Upper lobe of right lung (tissue), 1 donor: ENCODE measurements around the gene CAVIN3. TPM values are rescaled to one million over a fixed set of nuclear protein-coding genes. Genes with fewer than 3 reads are reported as not detected.

Experiments
- ATAC-seq: fragments of 200-7000 bp; cut with Tn5 transposase; one replicate; pipeline ENCODE4 v1.9.1; 2020; ENCODE audit warnings: mild to moderate bottlenecking, moderate library complexity
- DNase-seq: peaks from one replicate; pipeline ENCODE4 v3.0.0-alpha.2; 2020
- H3K27ac ChIP-seq: fragments of 200-600 bp; one replicate; pipeline ENCODE4 v1.8.0; 2022
- H3K27me3 ChIP-seq: fragments of 200-600 bp; one replicate; pipeline ENCODE4 v1.8.0; 2022; ENCODE audit warnings: mild to moderate bottlenecking
- H3K36me3 ChIP-seq: fragments of 200-600 bp; one replicate; pipeline ENCODE4 v1.8.0; 2022
- H3K4me1 ChIP-seq: fragments of 200-600 bp; one replicate; pipeline ENCODE4 v1.8.0; 2022
- H3K4me3 ChIP-seq: fragments of 200-600 bp; one replicate; pipeline ENCODE4 v1.8.0; 2022; ENCODE audit warnings: mild to moderate bottlenecking
- H3K9me3 ChIP-seq: fragments of 200-600 bp; one replicate; pipeline ENCODE4 v1.8.0; 2022
- CTCF ChIP-seq: fragments of 200-600 bp; IDR thresholded peaks from one replicate; pipeline ENCODE4 v1.8.0; 2022; ENCODE audit warnings: antibody characterized with exemption
- intact Hi-C: fragments of 100-400 bp; cut with DNase I; formaldehyde crosslinking; loops from one replicate; pipeline ENCODE4 v1.11.0; 2022
- total RNA-seq: library from RNA; stranded (reverse); fragmentation: NEBNext Ultra II Directional; extraction: Animal tissue kit (Norgen Biotek cat#: 25700); gene quantifications from one replicate; pipeline ENCODE4 v1.2.1, GENCODE V29; 2021
- donor health status: DM: no; HTN: yes; CAD: no; lungs with severe emphysema.

Gene CAVIN3
- total RNA-seq, 1 donor from 2014 or later, result 48.8 TPM

- Histone ChIP-seq H3K27me3 (no peaks in the 10 kb centered on the region), H3K9me3 (no peaks in the 10 kb centered on the region), H3K36me3 (no peaks in the 10 kb centered on the region), H3K4me3 (no peak overlapping the region), H3K27ac (no peak overlapping the region), H3K4me1 (peaks cover 6% of the 10 kb centered on the region)
- ATAC-seq (peak; percentile 63), DNase-seq (peak; percentile 67)
- intact Hi-C loops, result no loop called here
- peak; percentile 89 for TF ChIP-seq CTCF
Measured at GRCh38 chr11:6315811-6316425, 4.4 kb downstream of the CAVIN3 start.

GRCh38 chr11:6312106-6312505 is 8.2 kb downstream of the CAVIN3 start:
- no peak for TF ChIP-seq CTCF
- no peak overlapping the region for H3K4me3 ChIP-seq
- intact Hi-C loops, result no loop called here
- no peak overlapping the region for H3K27ac ChIP-seq
- H3K9me3 ChIP-seq, result no peaks in the 10 kb centered on the region
- DNase-seq, result no peak
- no peaks in the 10 kb centered on the region for H3K27me3 ChIP-seq
- H3K36me3 ChIP-seq, result no peaks in the 10 kb centered on the region
- no peak for ATAC-seq
- no peaks in the 10 kb centered on the region for H3K4me1 ChIP-seq

DNA sequence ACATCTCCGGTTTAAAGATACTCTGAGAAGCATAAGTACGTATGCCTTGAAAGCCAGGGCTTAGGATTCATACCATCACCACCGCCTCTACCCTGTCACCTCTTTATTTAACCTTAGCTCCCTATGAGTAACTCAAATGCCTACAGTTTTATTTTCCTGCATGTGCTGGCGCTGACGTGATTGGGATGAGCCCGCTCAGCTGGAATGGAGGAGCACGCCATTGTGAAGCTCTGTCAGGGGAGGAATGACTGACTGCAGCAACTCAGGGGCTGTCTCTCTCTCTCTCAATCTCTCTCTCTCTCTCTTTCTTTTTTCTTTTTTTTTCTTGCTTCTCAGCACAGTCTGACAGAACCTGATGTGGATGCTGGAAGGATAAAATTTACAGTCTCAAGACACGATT is 12.4 kb downstream of the CAVIN3 start:
- intact Hi-C loops, result no loop called here
- DNase-seq, result no peak
- no peaks in the 10 kb centered on the region for H3K4me1 ChIP-seq
- no peaks in the 10 kb centered on the region for H3K9me3 ChIP-seq
- no peaks in the 10 kb centered on the region for H3K36me3 ChIP-seq
- H3K27me3 ChIP-seq, result no peaks in the 10 kb centered on the region
- H3K4me3 ChIP-seq, result no peak overlapping the region
- TF ChIP-seq CTCF, result no peak
- ATAC-seq, result no peak
- no peak overlapping the region for H3K27ac ChIP-seq

DNA sequence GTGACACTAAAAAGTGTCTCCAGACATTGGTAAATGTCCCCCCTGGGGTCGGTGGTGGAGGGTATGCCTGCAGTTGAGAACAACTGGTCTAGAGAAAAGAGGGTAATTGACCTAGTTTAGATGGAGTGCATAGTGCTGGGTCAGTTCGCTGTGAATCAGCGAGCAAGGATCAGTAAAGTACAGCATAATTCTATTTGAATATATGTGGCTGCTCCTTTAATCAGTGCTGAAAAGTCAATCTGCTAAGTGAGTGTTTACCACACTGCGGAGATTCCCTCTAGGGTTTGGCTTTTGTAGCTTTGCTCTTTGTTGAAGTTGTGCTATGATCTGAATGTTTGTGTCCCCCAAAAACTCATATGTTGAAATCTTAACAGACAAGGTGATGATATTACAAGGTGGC is 15.0 kb downstream of the CAVIN3 start:
- no peak for ATAC-seq
- TF ChIP-seq CTCF, result no peak
- Histone ChIP-seq H3K4me1 (no peaks in the 10 kb centered on the region), H3K27ac (no peak overlapping the region), H3K9me3 (no peaks in the 10 kb centered on the region), H3K27me3 (no peaks in the 10 kb centered on the region), H3K4me3 (no peak overlapping the region), H3K36me3 (no peaks in the 10 kb centered on the region)
- intact Hi-C loops, result no loop called here
- no peak for DNase-seq

GRCh38 chr11:6303661-6304060 is 16.6 kb downstream of the CAVIN3 start:
- no peak overlapping the region for H3K27ac ChIP-seq
- no peaks in the 10 kb centered on the region for H3K9me3 ChIP-seq
- H3K4me1 ChIP-seq, result no peaks in the 10 kb centered on the region
- ATAC-seq (no peak), DNase-seq (no peak)
- intact Hi-C loops, result no loop called here
- no peaks in the 10 kb centered on the region for H3K36me3 ChIP-seq
- no peak overlapping the region for H3K4me3 ChIP-seq
- TF ChIP-seq CTCF, result no peak
- no peaks in the 10 kb centered on the region for H3K27me3 ChIP-seq

GRCh38 chr11:6301096-6301495 is 19.2 kb downstream of the CAVIN3 start:
- H3K9me3 ChIP-seq, result no peaks in the 10 kb centered on the region
- ATAC-seq (no peak), DNase-seq (no peak)
- H3K4me1 ChIP-seq, result no peaks in the 10 kb centered on the region
- intact Hi-C loops, result no loop called here
- H3K36me3 ChIP-seq, result no peaks in the 10 kb centered on the region
- no peaks in the 10 kb centered on the region for H3K27me3 ChIP-seq
- no peak overlapping the region for H3K27ac ChIP-seq
- no peak for TF ChIP-seq CTCF
- H3K4me3 ChIP-seq, result no peak overlapping the region
